Upper lobe of left lung (tissue), 6 donors: ENCODE results near the gene GET4. TPM values are rescaled to one million over a fixed set of nuclear protein-coding genes. Genes with fewer than 3 reads are reported as not detected.

Experiments used
- ATAC-seq, 2 donors: fragments of 200-7000 bp; cut with Tn5 transposase; one replicate each; pipeline ENCODE4 v1.9.1; 2022; ENCODE audit warnings: mild to moderate bottlenecking in 2 of 2, moderate library complexity in 2 of 2; ENCODE audit not compliant: low FRiP score in 2 of 2
- DNase-seq, 2 donors: peaks; one replicate each; pipeline ENCODE4 v3.0.0-alpha.2; 2019 to 2020
- H3K27ac ChIP-seq, 4 donors: fragments of 200-600 bp; sonication (generic); one replicate each; pipeline ENCODE4 v1.5.1; 2016 to 2019
- H3K27me3 ChIP-seq, 4 donors: fragments of 200-600 bp; sonication (generic); one replicate each; pipeline ENCODE4 v1.5.1; 2017 to 2019
- H3K36me3 ChIP-seq, 4 donors: fragments of 200-600 bp; sonication (generic); one replicate each; pipeline ENCODE4 v1.5.1; 2016 to 2019
- H3K4me1 ChIP-seq, 4 donors: fragments of 200-600 bp; sonication (generic); one replicate each; pipeline ENCODE4 v1.5.1; 2018 to 2019
- H3K4me3 ChIP-seq, 4 donors: fragments of 200-600 bp; sonication (generic); one replicate each; pipeline ENCODE4 v1.5.1; 2017 to 2019; ENCODE audit warnings: mild to moderate bottlenecking in 2 of 4, moderate library complexity in 1 of 4
- H3K9me3 ChIP-seq, 4 donors: fragments of 200-600 bp; sonication (generic); one replicate each; pipeline ENCODE4 v1.5.1; 2018 to 2019
- EP300 ChIP-seq, 4 donors: sonication (generic); formaldehyde crosslinking; IDR thresholded peaks; one replicate each; pipeline ENCODE4 v1.5.1; 2017; ENCODE audit warnings: antibody characterized with exemption in 4 of 4, control low read depth in 2 of 4
- POLR2A ChIP-seq, 4 donors: fragments of 450-650 bp; IDR thresholded peaks; one replicate each; pipeline ENCODE4 v1.5.1; 2016 to 2017; ENCODE audit warnings: antibody characterized with exemption in 4 of 4, mild to moderate bottlenecking in 2 of 4
- POLR2AphosphoS5 ChIP-seq, 2 donors: sonication (generic); formaldehyde crosslinking; IDR thresholded peaks; one replicate each; pipeline ENCODE4 v1.5.1; 2017; ENCODE audit warnings: antibody characterized with exemption in 2 of 2
- WGBS, 2 donors: methylation state at CpG; one replicate each; pipeline ENCODE4 v1.1.5; 2017 to 2018; 5-methylcytosine and 5-hydroxymethylcytosine counted together
- total RNA-seq, 6 donors: library from RNA; depleted of rRNA in 4 of 6; stranded (reverse); fragments of >200 nt in 4 of 6; gene quantifications; one replicate each; pipeline versions ENCODE4 v1.1.0 to v1.2.1, GENCODE V29; 2016 to 2021
- TF ChIP-seq, protein P1 (sequence below), 6 experiments: fragments of 450-650 bp in 4 of 6; fragments of 200-600 bp in 2 of 6; sonication (generic) in 2 of 6; IDR thresholded peaks; one replicate each; pipeline ENCODE4 v1.5.1; 2016 to 2019; ENCODE audit warnings: antibody characterized with exemption in 6 of 6
- donor health status: DM: no; HTN: no; CAD: no; lungs with moderate emphysema.
- donor health status: DM: no; HTN: yes; CAD: no; lungs with severe emphysema.

GET4 gene
- total RNA-seq, 6 donors from 2014 or later: 26.0 to 82.6 (median 40.8) TPM

DNA sequence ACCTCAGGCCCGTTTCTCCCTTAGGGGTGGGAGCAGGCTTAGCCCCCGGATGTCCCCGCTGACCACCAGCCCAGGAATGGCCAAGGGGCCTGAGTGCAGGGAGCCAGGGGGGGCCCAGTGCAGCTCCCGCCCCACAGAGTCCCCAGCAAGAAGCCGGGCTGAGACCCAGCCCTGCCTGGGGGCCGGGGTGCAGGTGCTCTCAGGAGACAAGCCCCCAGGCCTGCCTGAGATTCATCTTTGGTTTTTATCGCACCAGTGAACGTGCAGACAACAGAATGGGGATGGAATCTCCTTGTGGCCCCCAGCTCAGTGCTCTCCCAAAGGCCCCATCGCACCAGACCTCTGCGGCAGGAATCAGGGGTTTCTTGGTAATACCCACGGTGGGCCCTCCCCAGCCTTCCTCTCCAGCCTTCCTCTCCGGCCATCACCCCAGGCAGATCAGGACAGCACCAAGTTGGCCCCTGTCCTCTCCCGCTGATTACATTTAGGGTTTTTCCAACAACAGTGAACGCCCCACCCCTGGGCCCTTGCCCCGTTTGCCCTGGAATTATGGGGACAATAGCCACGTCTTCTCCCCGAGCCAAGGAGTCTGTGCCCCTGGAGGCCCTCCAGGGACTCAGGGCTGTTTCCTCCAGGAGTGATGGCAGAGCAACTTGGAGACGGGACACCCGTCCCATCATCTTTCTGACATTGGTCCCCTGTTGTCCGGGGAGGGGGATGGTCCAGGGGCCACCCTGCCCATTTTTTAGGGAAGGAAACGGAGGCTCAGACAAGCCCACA lies 55.7 kb downstream of the GET4 start:
- H3K4me3 ChIP-seq: no peak overlapping the region
- no peak overlapping the region for H3K27ac ChIP-seq
- no peaks in the 10 kb centered on the region for H3K9me3 ChIP-seq
- TF ChIP-seq, protein P1, sequence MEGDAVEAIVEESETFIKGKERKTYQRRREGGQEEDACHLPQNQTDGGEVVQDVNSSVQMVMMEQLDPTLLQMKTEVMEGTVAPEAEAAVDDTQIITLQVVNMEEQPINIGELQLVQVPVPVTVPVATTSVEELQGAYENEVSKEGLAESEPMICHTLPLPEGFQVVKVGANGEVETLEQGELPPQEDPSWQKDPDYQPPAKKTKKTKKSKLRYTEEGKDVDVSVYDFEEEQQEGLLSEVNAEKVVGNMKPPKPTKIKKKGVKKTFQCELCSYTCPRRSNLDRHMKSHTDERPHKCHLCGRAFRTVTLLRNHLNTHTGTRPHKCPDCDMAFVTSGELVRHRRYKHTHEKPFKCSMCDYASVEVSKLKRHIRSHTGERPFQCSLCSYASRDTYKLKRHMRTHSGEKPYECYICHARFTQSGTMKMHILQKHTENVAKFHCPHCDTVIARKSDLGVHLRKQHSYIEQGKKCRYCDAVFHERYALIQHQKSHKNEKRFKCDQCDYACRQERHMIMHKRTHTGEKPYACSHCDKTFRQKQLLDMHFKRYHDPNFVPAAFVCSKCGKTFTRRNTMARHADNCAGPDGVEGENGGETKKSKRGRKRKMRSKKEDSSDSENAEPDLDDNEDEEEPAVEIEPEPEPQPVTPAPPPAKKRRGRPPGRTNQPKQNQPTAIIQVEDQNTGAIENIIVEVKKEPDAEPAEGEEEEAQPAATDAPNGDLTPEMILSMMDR (IDR thresholded peaks at IDR 0.05): no peak
- TF ChIP-seq EP300 (IDR thresholded peaks at IDR 0.05) (no peak), POLR2A (IDR thresholded peaks at IDR 0.05) (no peak), POLR2AphosphoS5 (IDR thresholded peaks at IDR 0.05) (no peak)
- H3K36me3 ChIP-seq: peaks cover 0 to 15% (median 1%) of the 10 kb centered on the region in 4 donors
- ATAC-seq: no peak
- H3K27me3 ChIP-seq: no peaks in the 10 kb centered on the region
- peaks cover 0 to 4% (median 0%) of the 10 kb centered on the region in 4 donors for H3K4me1 ChIP-seq
- no peak for DNase-seq
- WGBS, 2 donors: 90 to 91% methylated on average over 18 to 21 of the region's 21 CpGs

DNA sequence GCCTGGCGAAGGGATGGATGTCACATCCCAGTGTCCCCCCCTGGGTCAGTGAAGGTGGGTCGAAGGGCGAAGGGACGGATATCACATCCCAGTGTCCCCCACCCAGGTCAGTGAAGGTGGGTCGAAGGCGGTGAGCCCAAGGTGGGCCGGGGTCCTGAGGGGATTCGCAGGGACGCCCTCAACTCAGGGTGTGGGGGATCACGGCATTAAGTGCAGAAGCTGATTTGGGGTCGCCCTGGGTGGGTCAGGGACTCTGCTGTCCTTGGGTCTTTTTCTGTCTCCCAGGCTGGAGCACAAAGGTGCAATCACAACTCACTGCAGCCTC lies 56.3 kb downstream of the GET4 start:
- H3K36me3 ChIP-seq: peaks cover 0 to 15% (median 1%) of the 10 kb centered on the region in 4 donors
- no peak overlapping the region for H3K27ac ChIP-seq
- ATAC-seq (no peak), DNase-seq (peak in 1 of 2 donors; percentile 54)
- no peak overlapping the region for H3K4me3 ChIP-seq
- TF ChIP-seq, protein P1 (IDR thresholded peaks at IDR 0.05): no peak
- TF ChIP-seq EP300 (IDR thresholded peaks at IDR 0.05) (no peak), POLR2A (IDR thresholded peaks at IDR 0.05) (no peak), POLR2AphosphoS5 (IDR thresholded peaks at IDR 0.05) (no peak)
- 89 to 93% methylated on average over 7 to 11 of the region's 11 CpGs for WGBS, 2 donors
- no peaks in the 10 kb centered on the region for H3K9me3 ChIP-seq
- H3K4me1 ChIP-seq: peaks cover 0 to 4% (median 0%) of the 10 kb centered on the region in 4 donors
- no peaks in the 10 kb centered on the region for H3K27me3 ChIP-seq

DNA sequence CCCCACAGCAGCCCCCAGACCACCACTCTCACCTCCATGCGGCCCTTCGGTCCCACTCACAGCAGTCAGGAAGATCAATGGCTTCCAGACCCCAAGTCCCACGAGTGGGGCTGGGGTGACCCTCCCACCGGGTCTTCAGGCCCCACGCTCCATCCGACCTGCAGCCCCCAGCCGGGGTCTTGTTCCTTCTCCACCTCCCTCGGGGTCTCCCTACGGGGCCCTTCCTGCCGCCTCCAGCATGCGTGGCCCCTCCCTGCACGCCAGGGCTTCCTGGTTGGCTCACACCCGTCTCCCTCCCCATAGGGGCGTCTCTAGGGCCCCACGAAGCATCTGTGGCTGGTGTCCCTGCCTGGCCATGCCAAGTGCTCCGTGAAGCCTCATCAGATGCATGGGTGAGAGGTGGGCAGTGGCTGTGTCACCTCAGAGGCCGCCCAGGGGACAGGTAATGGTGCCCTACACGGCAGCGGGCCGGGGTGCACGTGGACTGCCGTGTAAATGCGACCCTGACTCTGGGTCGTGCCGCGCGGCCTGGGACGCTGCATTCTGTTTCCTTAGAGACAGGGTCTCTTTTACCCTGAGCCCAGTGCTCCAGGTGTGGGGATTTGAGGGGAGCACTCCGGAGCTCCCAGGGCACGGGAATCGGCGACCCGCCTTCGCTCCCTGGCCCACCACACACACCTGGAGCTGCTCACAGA lies 58.3 kb downstream of the GET4 start:
- Histone ChIP-seq H3K27me3 (no peaks in the 10 kb centered on the region), H3K9me3 (no peaks in the 10 kb centered on the region), H3K4me3 (no peak overlapping the region), H3K36me3 (peaks cover 0 to 15% (median 1%) of the 10 kb centered on the region in 4 donors), H3K4me1 (no peaks in the 10 kb centered on the region), H3K27ac (no peak overlapping the region)
- 78 to 85% methylated on average over 6 to 34 of the region's 34 CpGs for WGBS, 2 donors
- no peak for TF ChIP-seq POLR2AphosphoS5 (IDR thresholded peaks at IDR 0.05)
- no peak for TF ChIP-seq POLR2A (IDR thresholded peaks at IDR 0.05)
- TF ChIP-seq, protein P1 (IDR thresholded peaks at IDR 0.05): no peak
- no peak for TF ChIP-seq EP300 (IDR thresholded peaks at IDR 0.05)
- ATAC-seq (peak in 1 of 2 donors; percentile 28), DNase-seq (peak in 1 of 2 donors; percentile 69)

DNA sequence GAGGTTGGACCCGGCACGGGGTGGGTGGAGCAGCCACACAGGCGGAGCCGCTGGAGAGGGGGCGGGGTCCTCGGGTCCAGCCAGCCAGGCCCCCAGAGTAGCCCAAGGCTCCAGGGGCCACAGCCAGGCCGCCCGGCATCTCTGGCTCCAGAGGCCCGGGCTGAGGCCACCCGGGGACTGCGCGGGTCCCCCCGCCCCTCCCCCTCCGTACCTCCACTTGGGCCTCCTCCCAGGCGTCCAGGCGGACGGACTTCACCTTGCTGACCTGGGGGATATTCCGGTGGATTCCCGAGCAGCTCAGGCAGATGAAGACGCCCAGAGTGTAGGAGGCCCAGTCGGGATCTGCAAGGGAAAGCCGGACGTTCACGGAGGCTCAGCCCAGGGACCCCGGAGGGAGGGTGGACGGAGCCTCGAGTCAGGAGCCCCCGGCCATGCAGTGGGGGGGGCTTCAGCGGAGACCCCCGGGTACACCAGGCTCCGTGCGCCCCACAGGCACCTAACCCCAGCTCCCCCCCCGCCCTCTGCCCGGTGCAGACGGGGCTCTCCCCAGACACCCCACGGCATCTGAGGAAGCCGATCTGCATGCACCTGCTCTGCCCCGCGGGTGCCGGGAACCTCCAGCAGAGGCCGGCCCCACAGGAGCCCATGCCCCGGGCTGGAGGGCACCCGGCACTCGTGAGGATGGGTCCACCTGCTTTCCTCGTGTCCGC lies 59.0 kb downstream of the GET4 start:
- peak in 1 of 2 donors; percentile 72 for DNase-seq

More for the DNA sequence above, 59.0 kb downstream of the GET4 start:
- no peaks in the 10 kb centered on the region for H3K9me3 ChIP-seq
- H3K4me1 ChIP-seq: no peaks in the 10 kb centered on the region
- no peak overlapping the region for H3K4me3 ChIP-seq
- no peak for TF ChIP-seq POLR2AphosphoS5 (IDR thresholded peaks at IDR 0.05)
- TF ChIP-seq EP300 (IDR thresholded peaks at IDR 0.05): no peak
- TF ChIP-seq, protein P1 (IDR thresholded peaks at IDR 0.05): no peak
- TF ChIP-seq POLR2A (IDR thresholded peaks at IDR 0.05): no peak
- no peak overlapping the region for H3K27ac ChIP-seq
- peak in 1 of 2 donors; percentile 27 for ATAC-seq
- WGBS, 2 donors: 90 to 100% methylated on average over 1 to 12 of the region's 46 CpGs
- peaks cover 0 to 15% (median 1%) of the 10 kb centered on the region in 4 donors for H3K36me3 ChIP-seq
- H3K27me3 ChIP-seq: no peaks in the 10 kb centered on the region
